OCI-LY3 (cell line): ENCODE data around the gene FUT7.

ENCODE experiments used
- H2AFZ ChIP-seq: fragments of 200-600, 300-600 bp; shearing (Covaris generic); 2 replicates; pipeline ENCODE4 v1.6.0; 2014; ENCODE audit warnings: antibody characterized with exemption, low read depth, low read length
- H3K27ac ChIP-seq: fragments of 200-600, 300-600 bp; sonication (generic); 2 replicates; pipeline ENCODE4 v1.5.1; 2014; ENCODE audit warnings: mild to moderate bottlenecking, low read length, moderate library complexity, mixed read lengths
- H3K27me3 ChIP-seq: fragments of 200-600, 300-600 bp; sonication (generic); 2 replicates; pipeline ENCODE4 v1.6.1; 2014; ENCODE audit warnings: low read depth, low read length, mixed read lengths
- H3K36me3 ChIP-seq: fragments of 200-600, 300-600 bp; sonication (generic); replicated peaks from 2 replicates; pipeline ENCODE3; 2014; ENCODE audit warnings: low read depth, low read length, mixed read lengths
- H3K4me1 ChIP-seq: fragments of 300-600, 200-600 bp; sonication (generic); 2 replicates; pipeline ENCODE4 v1.6.1; 2014; ENCODE audit warnings: low read length, mixed read lengths
- H3K4me2 ChIP-seq: fragments of 200-600, 300-600 bp; sonication (generic); 2 replicates; pipeline ENCODE4 v1.6.1; 2014; ENCODE audit warnings: low read length, mixed read lengths
- H3K4me3 ChIP-seq: fragments of 300-600, 200-600 bp; sonication (generic); 2 replicates; pipeline ENCODE4 v1.5.1; 2014; ENCODE audit warnings: antibody characterized with exemption, mild to moderate bottlenecking, low read length, moderate library complexity
- H3K79me2 ChIP-seq: fragments of 300-600, 200-600 bp; shearing (Covaris generic); 2 replicates; pipeline ENCODE4 v1.6.1; 2014; ENCODE audit warnings: mild to moderate bottlenecking, low read length, mixed read lengths
- H3K9ac ChIP-seq: fragments of 300-600, 200-600 bp; shearing (Covaris generic); 2 replicates; pipeline ENCODE4 v1.6.0; 2014; ENCODE audit warnings: mild to moderate bottlenecking, low read length, moderate library complexity
- H3K9me3 ChIP-seq: fragments of 200-600, 300-600 bp; shearing (Covaris generic); 2 replicates; pipeline ENCODE4 v1.6.1; 2014; ENCODE audit warnings: low read length, mixed read lengths; ENCODE audit not compliant: insufficient read depth
- H4K20me1 ChIP-seq: fragments of 200-600, 300-600 bp; sonication (generic); 2 replicates; pipeline ENCODE4 v1.6.1; 2016; ENCODE audit warnings: low read length, mixed read lengths; ENCODE audit not compliant: insufficient read depth
- CTCF ChIP-seq: fragments of 200-600, 300-600 bp; sonication (generic); IDR thresholded peaks from 2 replicates; pipeline ENCODE4 v1.5.1; 2014; ENCODE audit warnings: antibody characterized with exemption, low read length, low read depth
- EZH2phosphoT487 ChIP-seq: fragments of 200-600 bp; shearing (Covaris generic); IDR thresholded peaks from 2 replicates; pipeline ENCODE4 v1.6.1; 2018; ENCODE audit warnings: antibody characterized with exemption, mixed run types, low read depth

Gene FUT7

GRCh38 chr9:137044502-137045177 is 12.8 kb upstream of the FUT7 start:
- peaks cover 24% of the 10 kb centered on the region for H3K27me3 ChIP-seq

GRCh38 chr9:137044037-137044436 is 12.1 kb upstream of the FUT7 start:
- no peak overlapping the region for H3K4me3 ChIP-seq
- no peak overlapping the region for H3K4me2 ChIP-seq

More at GRCh38 chr9:137044502-137045177, 12.8 kb upstream of the FUT7 start:
- H3K4me1 ChIP-seq, result peaks cover 3% of the 10 kb centered on the region; the same call in 1 of the 2 replicates
- 0 out of 2 replicates have a peak, but pooled peaks cover 9% of the 10 kb centered on the region for H4K20me1 ChIP-seq
- no peak overlapping the region for H3K4me3 ChIP-seq
- H3K27ac ChIP-seq, result no peak overlapping the region
- H3K79me2 ChIP-seq, result no peaks in the 10 kb centered on the region
- H3K36me3 ChIP-seq, result no peaks in the 10 kb centered on the region
- no peak overlapping the region for H3K4me2 ChIP-seq
- no peak overlapping the region for H2AFZ ChIP-seq
- H3K9me3 ChIP-seq, result no peaks in the 10 kb centered on the region
- no peak overlapping the region for H3K9ac ChIP-seq
- TF ChIP-seq EZH2phosphoT487 (no peak), CTCF (no peak)

GRCh38 chr9:137042751-137043727 is 11.2 kb upstream of the FUT7 start:
- Histone ChIP-seq H3K9ac (no peak overlapping the region), H3K9me3 (no peaks in the 10 kb centered on the region), H2AFZ (no peak overlapping the region), H3K79me2 (no peaks in the 10 kb centered on the region), H3K27me3 (peaks cover 33% of the 10 kb centered on the region), H4K20me1 (0 out of 2 replicates have a peak, but pooled peaks cover 9% of the 10 kb centered on the region), H3K36me3 (no peaks in the 10 kb centered on the region), H3K4me3 (no peak overlapping the region), H3K4me2 (no peak overlapping the region), H3K4me1 (peaks cover 3% of the 10 kb centered on the region; the same call in 1 of the 2 replicates), H3K27ac (no peak overlapping the region)
- TF ChIP-seq CTCF (no peak), EZH2phosphoT487 (no peak)

More at GRCh38 chr9:137044037-137044436, 12.1 kb upstream of the FUT7 start:
- H3K9me3 ChIP-seq, result no peaks in the 10 kb centered on the region
- no peak overlapping the region for H2AFZ ChIP-seq
- H3K79me2 ChIP-seq, result no peaks in the 10 kb centered on the region
- no peak overlapping the region for H3K9ac ChIP-seq
- 0 out of 2 replicates have a peak, but pooled peaks cover 9% of the 10 kb centered on the region for H4K20me1 ChIP-seq
- peaks cover 28% of the 10 kb centered on the region for H3K27me3 ChIP-seq
- TF ChIP-seq CTCF, result no peak
- no peak for TF ChIP-seq EZH2phosphoT487
- no peak overlapping the region for H3K27ac ChIP-seq
- no peaks in the 10 kb centered on the region for H3K36me3 ChIP-seq
- peaks cover 3% of the 10 kb centered on the region; the same call in 1 of the 2 replicates for H3K4me1 ChIP-seq

- Histone ChIP-seq H3K4me1 (no peaks in the 10 kb centered on the region), H3K27me3 (peaks cover 24% of the 10 kb centered on the region), H3K9me3 (no peaks in the 10 kb centered on the region), H3K27ac (no peak overlapping the region), H3K4me2 (no peak overlapping the region), H4K20me1 (no peaks in the 10 kb centered on the region), H2AFZ (no peak overlapping the region), H3K36me3 (no peaks in the 10 kb centered on the region), H3K4me3 (no peak overlapping the region), H3K9ac (no peak overlapping the region), H3K79me2 (no peaks in the 10 kb centered on the region)
- no peak for TF ChIP-seq EZH2phosphoT487
- TF ChIP-seq CTCF, result no peak
Observed at GRCh38 chr9:137041124-137041523, 9.2 kb upstream of the FUT7 start.
